Keratinocyte (primary cell): ENCODE data around the gene GPATCH2. TPM values are rescaled to one million over a fixed set of nuclear protein-coding genes. Genes with fewer than 3 reads are reported as not detected.
A peak's percentile ranks its signal among the peaks of the same experiment; 100 is the strongest.

Experiments
- DNase-seq: peaks from one replicate; pipeline ENCODE4 v3.0.0-alpha.2; 2011; ENCODE audit warnings: low read depth, missing footprints, low spot score
- FAIRE-seq: peaks from 2 replicates; lab custom pipeline; 2011; peaks lifted over from hg19 to GRCh38; lab: Jason Lieb, UNC
- H2AFZ ChIP-seq: 2 replicates; pipeline ENCODE4 v1.6.0; 2012; ENCODE audit warnings: low read length, control low read depth, inconsistent platforms; ENCODE audit not compliant: control insufficient read depth
- H3K27ac ChIP-seq: 2 replicates; pipeline ENCODE4 v1.5.1; 2011; ENCODE audit warnings: low read length; ENCODE audit not compliant: control insufficient read depth, insufficient read depth
- H3K27me3 ChIP-seq: 3 replicates; pipeline ENCODE4 v1.6.0; 2011; ENCODE audit warnings: low read length; ENCODE audit not compliant: control insufficient read depth, insufficient read depth; ENCODE audit errors: extremely low read depth
- H3K36me3 ChIP-seq, 2 experiments: 2 replicates in 1 of 2; 3 replicates in 1 of 2; pipeline ENCODE4 v1.5.1; 2011; ENCODE audit warnings: low read length in 2 of 2, mild to moderate bottlenecking in 1 of 2; ENCODE audit not compliant: control insufficient read depth in 2 of 2, insufficient read depth in 2 of 2; ENCODE audit errors: extremely low read depth in 1 of 2
- H3K4me1 ChIP-seq: 3 replicates; pipeline ENCODE4 v1.5.1; 2011; ENCODE audit warnings: low read length; ENCODE audit not compliant: control insufficient read depth, insufficient read depth; ENCODE audit errors: extremely low read depth
- H3K4me2 ChIP-seq: 3 replicates; pipeline ENCODE4 v1.6.0; 2011; ENCODE audit warnings: low read depth, low read length; ENCODE audit not compliant: control insufficient read depth, insufficient read depth; ENCODE audit errors: extremely low read depth
- H3K4me3 ChIP-seq, 3 experiments: fragments of 200-600 bp in 1 of 3; sonication (generic) in 1 of 3; 2 replicates in 2 of 3; 3 replicates in 1 of 3; pipeline ENCODE4 v1.5.1; 2011 to 2016; ENCODE audit warnings: low read length in 3 of 3, mild to moderate bottlenecking in 3 of 3, control low read depth in 2 of 3, inconsistent platforms in 1 of 3, low read depth in 1 of 3, mixed read lengths in 1 of 3, mixed run types in 1 of 3, moderate library complexity in 1 of 3; ENCODE audit not compliant: control insufficient read depth in 2 of 3, insufficient read depth in 2 of 3; ENCODE audit errors: extremely low read depth in 1 of 3
- H3K79me2 ChIP-seq: 2 replicates; pipeline ENCODE4 v1.6.0; 2012; ENCODE audit warnings: low read length; ENCODE audit not compliant: control insufficient read depth, insufficient read depth
- H3K9ac ChIP-seq: 3 replicates; pipeline ENCODE4 v1.6.0; 2011; ENCODE audit warnings: low read length; ENCODE audit not compliant: control insufficient read depth, insufficient read depth; ENCODE audit errors: extremely low read depth
- H3K9me1 ChIP-seq: 3 replicates; pipeline ENCODE4 v1.6.0; 2011; ENCODE audit warnings: low read length; ENCODE audit not compliant: control insufficient read depth, insufficient read depth; ENCODE audit errors: extremely low read depth
- H3K9me3 ChIP-seq: 2 replicates; pipeline ENCODE4 v1.5.1; 2012; ENCODE audit warnings: low read depth, low read length; ENCODE audit not compliant: control insufficient read depth
- H4K20me1 ChIP-seq: 3 replicates; pipeline ENCODE4 v1.6.0; 2011; ENCODE audit warnings: low read length; ENCODE audit not compliant: control insufficient read depth, insufficient read depth; ENCODE audit errors: extremely low read depth
- CTCF ChIP-seq, 3 experiments: IDR thresholded peaks in 1 of 3; conservative IDR thresholded peaks in 1 of 3; optimal IDR thresholded peaks in 1 of 3; 2 replicates in 2 of 3; 3 replicates in 1 of 3; pipeline versions ENCODE3 to v1.5.1; 2011; ENCODE audit warnings: low read length in 3 of 3, mild to moderate bottlenecking in 3 of 3, moderate library complexity in 2 of 3, control low read depth in 1 of 3, inconsistent platforms in 1 of 3; ENCODE audit not compliant: insufficient read depth in 2 of 3; ENCODE audit errors: extremely low read depth in 1 of 3
- EZH2 ChIP-seq: IDR thresholded peaks from one replicate; pipeline ENCODE4 v1.6.1; 2012; ENCODE audit warnings: inconsistent platforms, mild to moderate bottlenecking, low read length, moderate library complexity
- dilution Hi-C: fragments of 300-500 bp; cut with MboI; formaldehyde crosslinking; loops from one replicate; pipeline ENCODE4 v1.7.0; 2020; ENCODE audit warnings: low sequenced_read_pairs; ENCODE audit not compliant: extremely low pct_ligation_motif_present
- polyA plus RNA-seq, 5 experiments: library from polyadenylated mRNA; depleted of rRNA in 3 of 5; stranded (reverse) in 3 of 5; stranded (forward) in 1 of 5; unstranded in 1 of 5; fragments of >200 nt; gene quantifications; 1 replicate in 1 of 5; 2 replicates in 3 of 5; 3 replicates in 1 of 5; pipeline versions ENCODE4 v1.2.1 to v1.2.3, GENCODE V29; 2011 to 2012; ENCODE audit warnings: missing spikeins in 2 of 5, low read depth in 1 of 5, low replicate concordance in 1 of 5

GPATCH2 gene
- polyA plus RNA-seq, 1 donor (not counting 4 experiments of a cell fraction or from before 2014, with no cell fraction given): 15.7 TPM

GRCh38 chr1:217493290-217493689 is 137.6 kb downstream of the GPATCH2 start:
- DNase-seq: no peak
- Histone ChIP-seq H3K4me1 (peaks cover 9% of the 10 kb centered on the region), H3K9me3 (no peaks in the 10 kb centered on the region), H3K4me3 (no peak overlapping the region), H3K27me3 (no peaks in the 10 kb centered on the region), H3K9me1 (no peaks in the 10 kb centered on the region), H3K27ac (no peak overlapping the region), H3K9ac (no peak overlapping the region), H2AFZ (no peak overlapping the region), H3K4me2 (no peak overlapping the region), H4K20me1 (no peaks in the 10 kb centered on the region), H3K79me2 (no peaks in the 10 kb centered on the region), H3K36me3 (peaks cover 0 to 6% of the 10 kb centered on the region in 2 experiments)
- TF ChIP-seq CTCF (optimal IDR thresholded peaks at IDR 0.05 in 1 of 3, IDR thresholded peaks at IDR 0.05 in 1 of 3, conservative IDR thresholded peaks at IDR 0.05 in 1 of 3; ENCODE audit: extremely low read depth in 1 of 3, insufficient read depth in 2 of 3, low read length in 3 of 3) (no peak), EZH2 (no peak)
- dilution Hi-C loops: no loop called here
- FAIRE-seq: peak; percentile 88

- Histone ChIP-seq H3K4me2 (no peak overlapping the region), H3K9ac (no peak overlapping the region), H3K79me2 (no peaks in the 10 kb centered on the region), H3K36me3 (peaks cover 0 to 4% of the 10 kb centered on the region in 2 experiments), H3K4me1 (peaks cover 5% of the 10 kb centered on the region), H2AFZ (no peak overlapping the region), H4K20me1 (no peaks in the 10 kb centered on the region), H3K9me3 (no peaks in the 10 kb centered on the region), H3K27ac (no peak overlapping the region), H3K4me3 (no peak overlapping the region), H3K27me3 (no peaks in the 10 kb centered on the region), H3K9me1 (no peaks in the 10 kb centered on the region)
- FAIRE-seq: no peak
- dilution Hi-C loops: no loop called here
- no peak for DNase-seq
- TF ChIP-seq CTCF (optimal IDR thresholded peaks at IDR 0.05 in 1 of 3, IDR thresholded peaks at IDR 0.05 in 1 of 3, conservative IDR thresholded peaks at IDR 0.05 in 1 of 3; ENCODE audit: extremely low read depth in 1 of 3, insufficient read depth in 2 of 3, low read length in 3 of 3) (no peak), EZH2 (no peak)
Observed at GRCh38 chr1:217484871-217485270, 146.0 kb downstream of the GPATCH2 start.
